ENCODE data around the gene LCLAT1.

The LCLAT1 gene

DNA sequence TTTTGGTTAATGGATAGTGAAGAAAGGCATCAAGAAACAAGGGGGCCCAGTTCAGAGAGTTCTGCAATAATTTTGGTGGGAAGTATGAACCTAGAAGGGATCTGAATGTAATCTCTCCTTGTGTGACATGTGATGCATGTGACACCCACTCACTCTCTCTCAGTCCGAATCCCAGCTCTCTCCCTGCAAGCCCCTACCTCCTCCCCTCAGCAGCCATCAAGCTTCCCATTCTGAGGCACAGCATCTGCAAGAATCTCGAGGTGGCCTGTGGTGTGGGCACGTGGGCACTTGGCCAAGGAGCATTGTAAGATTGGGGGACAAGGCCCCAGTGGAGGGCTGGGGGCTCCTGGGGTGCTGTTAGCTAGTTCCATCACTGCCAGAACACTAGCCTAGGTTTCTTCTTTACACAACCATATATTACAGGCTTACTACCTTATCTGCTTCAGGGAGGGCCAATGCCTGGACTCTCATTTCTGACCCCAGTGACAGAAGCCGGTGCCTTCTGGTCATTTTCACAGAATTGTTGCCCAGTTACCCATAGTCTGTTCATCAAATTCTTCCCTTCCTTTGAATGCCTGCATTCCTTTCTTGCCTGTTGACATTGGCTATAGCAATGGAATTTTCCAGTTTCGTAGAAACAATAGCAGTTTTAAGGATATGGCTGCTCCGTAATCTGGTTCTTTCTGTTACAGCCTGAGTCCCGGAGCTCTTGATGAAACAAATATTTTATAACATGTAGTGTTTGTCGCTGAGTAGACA is 13.3 kb upstream of the LCLAT1 start:
- H3K79me2 ChIP-seq (ENCODE audit: low read length), result no peaks in the 10 kb centered on the region
- no peak overlapping the region for H3K9ac ChIP-seq (ENCODE audit: low read length)
- no peak overlapping the region for H2AFZ ChIP-seq (ENCODE audit: low read depth, low read length)
- H3K27me3 ChIP-seq (ENCODE audit: low read depth, low read length), result peaks cover 15% of the 10 kb centered on the region
- no peak overlapping the region for H3K4me3 ChIP-seq (ENCODE audit: low read length)
- peaks cover 13% of the 10 kb centered on the region for H3K4me1 ChIP-seq (ENCODE audit: low read length)
- H3K4me2 ChIP-seq (ENCODE audit: low read length), result no peak overlapping the region
- H3K27ac ChIP-seq (ENCODE audit: low read length), result no peak overlapping the region
- no peak for TF ChIP-seq EZH2phosphoT487 (IDR thresholded peaks at IDR 0.05; ENCODE audit: low read depth)
- TF ChIP-seq, protein P1, sequence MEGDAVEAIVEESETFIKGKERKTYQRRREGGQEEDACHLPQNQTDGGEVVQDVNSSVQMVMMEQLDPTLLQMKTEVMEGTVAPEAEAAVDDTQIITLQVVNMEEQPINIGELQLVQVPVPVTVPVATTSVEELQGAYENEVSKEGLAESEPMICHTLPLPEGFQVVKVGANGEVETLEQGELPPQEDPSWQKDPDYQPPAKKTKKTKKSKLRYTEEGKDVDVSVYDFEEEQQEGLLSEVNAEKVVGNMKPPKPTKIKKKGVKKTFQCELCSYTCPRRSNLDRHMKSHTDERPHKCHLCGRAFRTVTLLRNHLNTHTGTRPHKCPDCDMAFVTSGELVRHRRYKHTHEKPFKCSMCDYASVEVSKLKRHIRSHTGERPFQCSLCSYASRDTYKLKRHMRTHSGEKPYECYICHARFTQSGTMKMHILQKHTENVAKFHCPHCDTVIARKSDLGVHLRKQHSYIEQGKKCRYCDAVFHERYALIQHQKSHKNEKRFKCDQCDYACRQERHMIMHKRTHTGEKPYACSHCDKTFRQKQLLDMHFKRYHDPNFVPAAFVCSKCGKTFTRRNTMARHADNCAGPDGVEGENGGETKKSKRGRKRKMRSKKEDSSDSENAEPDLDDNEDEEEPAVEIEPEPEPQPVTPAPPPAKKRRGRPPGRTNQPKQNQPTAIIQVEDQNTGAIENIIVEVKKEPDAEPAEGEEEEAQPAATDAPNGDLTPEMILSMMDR (IDR thresholded peaks at IDR 0.05; ENCODE audit: low read depth, low read length), result no peak
- H4K20me1 ChIP-seq (ENCODE audit: insufficient read depth, low read length), result no peaks in the 10 kb centered on the region
- H3K9me3 ChIP-seq (ENCODE audit: insufficient read depth, low read length), result no peaks in the 10 kb centered on the region
- H3K36me3 ChIP-seq (replicated peaks; ENCODE audit: low read depth, low read length), result no peaks in the 10 kb centered on the region

DNA sequence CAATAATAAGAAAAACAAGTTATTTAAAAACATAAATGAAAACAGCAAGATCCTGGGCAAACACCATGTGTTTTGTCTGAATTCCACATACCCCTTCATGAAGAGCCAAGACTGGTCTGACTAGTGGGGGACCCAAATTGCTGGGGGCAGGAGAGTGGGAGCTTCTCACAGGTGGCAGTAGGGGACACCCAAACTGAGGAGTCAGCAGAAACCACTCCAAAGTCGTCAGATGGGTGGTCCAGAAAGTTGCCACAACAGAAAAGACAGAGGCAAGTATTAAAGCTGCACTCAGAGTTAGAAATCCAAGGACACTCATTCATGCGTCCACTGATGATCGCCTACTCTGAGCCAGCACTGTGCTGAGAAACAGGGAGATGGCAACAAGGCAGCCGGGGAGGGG is 12.3 kb upstream of the LCLAT1 start:
- Histone ChIP-seq H2AFZ (ENCODE audit: low read depth, low read length) (no peak overlapping the region), H3K4me1 (ENCODE audit: low read length) (peaks cover 13% of the 10 kb centered on the region)

DNA sequence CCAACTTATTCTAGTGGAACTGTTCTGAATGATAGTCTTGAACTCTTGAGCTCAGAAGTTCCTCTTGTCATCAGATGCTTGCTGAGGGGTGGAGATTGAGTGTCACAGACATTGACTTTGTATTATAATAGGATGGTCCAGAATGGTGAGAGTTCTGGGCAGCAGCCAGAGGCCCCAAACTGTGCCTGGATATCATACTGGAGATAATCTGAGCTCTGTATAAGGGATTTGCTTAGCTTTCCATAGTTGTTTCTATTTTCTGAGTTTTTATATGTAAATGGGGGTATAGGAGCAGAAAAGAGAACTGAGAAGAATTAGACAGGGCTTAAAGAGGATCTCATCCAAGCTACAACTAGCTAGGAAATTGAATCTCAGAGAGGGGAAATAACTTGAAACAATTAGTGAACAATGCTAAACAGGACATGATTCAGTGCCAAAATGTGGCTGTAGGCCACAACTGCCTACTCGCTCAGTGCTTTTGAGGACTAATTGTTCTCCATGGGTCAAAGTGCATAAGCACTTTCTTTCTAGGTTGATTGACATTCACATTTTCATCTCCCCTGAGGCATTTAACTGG is 10.1 kb upstream of the LCLAT1 start:
- Histone ChIP-seq H3K4me1 (ENCODE audit: low read length) (peaks cover 13% of the 10 kb centered on the region), H3K9ac (ENCODE audit: low read length) (no peak overlapping the region), H2AFZ (ENCODE audit: low read depth, low read length) (no peak overlapping the region), H3K27me3 (ENCODE audit: low read depth, low read length) (peaks cover 15% of the 10 kb centered on the region), H3K79me2 (ENCODE audit: low read length) (no peaks in the 10 kb centered on the region), H3K9me3 (ENCODE audit: insufficient read depth, low read length) (no peaks in the 10 kb centered on the region), H3K4me2 (ENCODE audit: low read length) (0 out of 2 replicates have a peak overlapping the region, but pooled peaks have one; percentile 0), H4K20me1 (ENCODE audit: insufficient read depth, low read length) (no peaks in the 10 kb centered on the region), H3K36me3 (replicated peaks; ENCODE audit: low read depth, low read length) (no peaks in the 10 kb centered on the region), H3K4me3 (ENCODE audit: low read length) (no peak overlapping the region), H3K27ac (ENCODE audit: low read length) (no peak overlapping the region)
- no peak for TF ChIP-seq EZH2phosphoT487 (IDR thresholded peaks at IDR 0.05; ENCODE audit: low read depth)
- TF ChIP-seq, protein P1 (IDR thresholded peaks at IDR 0.05; ENCODE audit: low read depth, low read length), result no peak

More for the DNA sequence above, 12.3 kb upstream of the LCLAT1 start:
- TF ChIP-seq, protein P1 (IDR thresholded peaks at IDR 0.05; ENCODE audit: low read depth, low read length), result no peak
- no peak for TF ChIP-seq EZH2phosphoT487 (IDR thresholded peaks at IDR 0.05; ENCODE audit: low read depth)
- Histone ChIP-seq H3K9ac (ENCODE audit: low read length) (no peak overlapping the region), H3K4me3 (ENCODE audit: low read length) (no peak overlapping the region), H3K36me3 (replicated peaks; ENCODE audit: low read depth, low read length) (no peaks in the 10 kb centered on the region), H3K9me3 (ENCODE audit: insufficient read depth, low read length) (no peaks in the 10 kb centered on the region), H3K27ac (ENCODE audit: low read length) (no peak overlapping the region), H3K79me2 (ENCODE audit: low read length) (no peaks in the 10 kb centered on the region), H4K20me1 (ENCODE audit: insufficient read depth, low read length) (no peaks in the 10 kb centered on the region), H3K4me2 (ENCODE audit: low read length) (no peak overlapping the region), H3K27me3 (ENCODE audit: low read depth, low read length) (peaks cover 15% of the 10 kb centered on the region)

DNA sequence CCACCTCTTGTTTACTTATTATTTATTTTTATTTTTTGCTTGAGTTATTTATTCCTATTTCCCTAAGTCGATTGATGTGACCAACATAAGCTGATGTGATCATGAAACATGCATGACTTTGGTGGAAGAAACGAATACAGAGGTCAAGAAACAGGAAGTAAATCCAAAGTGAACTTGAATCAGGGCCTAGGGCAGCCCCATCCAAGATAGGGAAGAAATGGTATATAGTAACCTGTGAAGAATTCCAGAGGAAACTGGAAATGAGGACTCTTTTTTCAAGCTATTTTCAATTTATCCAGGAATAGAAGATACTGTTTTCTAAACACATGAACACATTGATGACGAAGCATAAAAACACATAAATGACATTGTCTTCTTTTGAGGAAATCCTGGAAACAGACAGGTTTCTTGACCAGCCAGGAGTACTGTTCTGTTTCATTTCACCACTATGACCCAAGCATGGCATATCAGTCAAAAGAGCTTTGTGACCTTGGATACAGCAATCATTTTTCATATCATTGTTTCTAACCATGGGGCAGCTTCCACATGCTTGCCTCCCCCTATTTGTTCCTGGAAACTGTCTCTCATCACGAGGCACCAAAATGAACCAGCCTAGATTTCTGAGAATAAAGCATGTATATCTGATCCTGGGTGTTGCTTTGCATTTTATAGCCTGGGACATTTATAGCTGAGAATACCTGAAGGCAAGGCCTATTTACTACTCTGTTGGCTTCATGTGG is 9.1 kb upstream of the LCLAT1 start:
- Histone ChIP-seq H3K27me3 (ENCODE audit: low read depth, low read length) (peaks cover 12% of the 10 kb centered on the region), H3K9ac (ENCODE audit: low read length) (no peak overlapping the region), H2AFZ (ENCODE audit: low read depth, low read length) (no peak overlapping the region), H4K20me1 (ENCODE audit: insufficient read depth, low read length) (no peaks in the 10 kb centered on the region), H3K4me1 (ENCODE audit: low read length) (peaks cover 13% of the 10 kb centered on the region), H3K36me3 (replicated peaks; ENCODE audit: low read depth, low read length) (no peaks in the 10 kb centered on the region), H3K4me3 (ENCODE audit: low read length) (no peak overlapping the region), H3K9me3 (ENCODE audit: insufficient read depth, low read length) (no peaks in the 10 kb centered on the region), H3K4me2 (ENCODE audit: low read length) (no peak overlapping the region), H3K79me2 (ENCODE audit: low read length) (no peaks in the 10 kb centered on the region), H3K27ac (ENCODE audit: low read length) (no peak overlapping the region)
- TF ChIP-seq, protein P1 (IDR thresholded peaks at IDR 0.05; ENCODE audit: low read depth, low read length), result no peak
- TF ChIP-seq EZH2phosphoT487 (IDR thresholded peaks at IDR 0.05; ENCODE audit: low read depth), result no peak

Data from OCI-LY3 (cell line).